Measurements from ENCODE around the gene PRDM16. TPM values are rescaled to one million over a fixed set of nuclear protein-coding genes. Genes with fewer than 3 reads are reported as not detected.

PRDM16 gene
- total RNA-seq, 1 experiment from 2014 or later, result 0.17 TPM

- Histone ChIP-seq H3K23ac (ENCODE audit: insufficient read length, low read depth, low read length) (no peak overlapping the region), H2BK20ac (ENCODE audit: low read depth, low read length, poor library complexity, severe bottlenecking) (no peak overlapping the region), H3K4me2 (ENCODE audit: insufficient read depth, insufficient read length, low read length) (no peak overlapping the region), H2AK5ac (ENCODE audit: insufficient read length, low read length) (no peak overlapping the region), H4K91ac (ENCODE audit: insufficient read length, low read depth, low read length) (no peak overlapping the region), H2BK15ac (ENCODE audit: low read depth, low read length) (no peak overlapping the region), H3K9ac (ENCODE audit: extremely low read depth, insufficient read length, low read length) (no peak overlapping the region), H3K79me1 (ENCODE audit: insufficient read depth, low read depth, low read length, poor library complexity, severe bottlenecking) (no peaks in the 10 kb centered on the region), H3K27me3 (ENCODE audit: insufficient read depth, low read length) (no peaks in the 10 kb centered on the region; the same call in 1 of the 2 replicates), H2BK120ac (ENCODE audit: low read depth, low read length, poor library complexity, severe bottlenecking) (no peak overlapping the region), H3T11ph (ENCODE audit: low read length) (no peak overlapping the region), H3K23me2 (ENCODE audit: insufficient read length, low read depth, low read length, poor library complexity, severe bottlenecking) (no peaks in the 10 kb centered on the region), H2BK12ac (ENCODE audit: insufficient read length, low read depth, low read length) (no peak overlapping the region), H4K8ac (replicated peaks; ENCODE audit: insufficient read length, low read depth, low read length) (no peak overlapping the region), H3K4ac (ENCODE audit: low read depth, low read length) (no peak overlapping the region), H4K20me1 (ENCODE audit: control insufficient read depth, insufficient read depth, insufficient read length) (no peaks in the 10 kb centered on the region), H2BK5ac (ENCODE audit: insufficient read length, low read length) (no peak overlapping the region), H3K4me1 (ENCODE audit: insufficient read depth, low read length) (no peaks in the 10 kb centered on the region), H3K14ac (ENCODE audit: insufficient read depth, low read length) (no peak overlapping the region), H3K27ac (ENCODE audit: insufficient read length, low read depth, low read length) (no peak overlapping the region), H3K18ac (ENCODE audit: insufficient read length, low read depth, low read length) (no peak overlapping the region), H4K5ac (ENCODE audit: insufficient read length, low read depth, low read length) (no peak overlapping the region), H2AFZ (ENCODE audit: low read length) (no peak overlapping the region), H3K56ac (ENCODE audit: insufficient read length, low read depth, low read length) (no peak overlapping the region), H3K79me2 (ENCODE audit: insufficient read depth, low read length) (no peaks in the 10 kb centered on the region; the same call in 1 of the 2 replicates), H3K9me3 (ENCODE audit: control insufficient read depth, low read depth, low read length) (no peaks in the 10 kb centered on the region)
- Mint-ChIP-seq H3K27me3 (ENCODE audit: low read depth) (peaks cover 23% of the 10 kb centered on the region), H3K36me3 (ENCODE audit: insufficient read depth in 1 of 3, low read depth in 3 of 3) (no peaks in the 10 kb centered on the region), H3K4me3 (no peak overlapping the region), H3K27ac (no peak overlapping the region; a peak in 1 of 7 replicates), H3K9me3 (no peaks in the 10 kb centered on the region; a peak in 2 of 5 replicates), H3K4me1 (peaks cover 0 to 25% of the 10 kb centered on the region in 2 experiments; a peak in 3 of 4 replicates)
- no CpG with 5 or more reads among the region's 17 CpGs for WGBS (ENCODE audit: extremely low coverage, insufficient read length, low lambda C conversion rate)
- no peak for TF ChIP-seq CTCF (conservative IDR thresholded peaks at IDR 0.05)
- DNase-seq, result no peak
Measured at GRCh38 chr1:3251807-3252428, 182.9 kb downstream of the PRDM16 start.

Data from H9 (cell line).